ENCODE results near the gene TCF4. TPM values are rescaled to one million over a fixed set of nuclear protein-coding genes. Genes with fewer than 3 reads are reported as not detected.

TCF4 gene
- polyA plus RNA-seq, 1 of the 3 experiments (the other 2 are of a cell fraction), result 39.1 TPM

- Histone ChIP-seq H3K9me2 (no peaks in the 10 kb centered on the region), H3K9ac (no peak overlapping the region), H4K20me1 (ENCODE audit: insufficient read depth) (no peaks in the 10 kb centered on the region), H3K36me3 (replicated peaks in 1 of 2; ENCODE audit: control insufficient read depth in 1 of 2, insufficient read depth in 2 of 2, low read length in 1 of 2) (peaks cover 16 to 18% of the 10 kb centered on the region in 2 experiments), H3K4me2 (no peak overlapping the region), H3K79me2 (ENCODE audit: insufficient read depth) (peaks cover 44% of the 10 kb centered on the region), H3F3A (replicated peaks; ENCODE audit: insufficient read depth) (peaks cover 7% of the 10 kb centered on the region), H2AFZ (ENCODE audit: low read depth) (no peak overlapping the region), H3K4me1 (ENCODE audit: control insufficient read depth in 1 of 2, insufficient read depth in 2 of 2, low read depth in 1 of 2, low read length in 1 of 2) (peaks cover 8 to 42% of the 10 kb centered on the region in 2 experiments; a peak in 3 of 4 replicates), H3K9me3 (no peaks in the 10 kb centered on the region), H3K27me3 (ENCODE audit: insufficient read depth) (no peaks in the 10 kb centered on the region), H3K4me3 (ENCODE audit: low read depth in 2 of 2, low read length in 1 of 2) (no peak overlapping the region), H3K27ac (ENCODE audit: low read depth in 2 of 2, low read length in 1 of 2) (peak overlapping the region in 1 of 2 experiments; percentile 81; a peak in 2 of 4 replicates)
- CTCF ChIA-PET, result interaction anchor here (1.0 to 1.8 kb wide), 3 partner anchors 9 to 121 kb away, joined by 3 to 9 read pairs (median 3); no protein-coding TSS in a partner anchor
- 78% methylated on average over 2 of the region's 2 CpGs for WGBS (ENCODE audit: low lambda C conversion rate)
- TF ChIP-seq EP300 (IDR thresholded peaks at IDR 0.05; ENCODE audit: borderline replicate concordance in 1 of 2, low read depth in 1 of 2, low read length in 1 of 2), result peak in 1 of 2 experiments; percentile 56; a peak in 2 of 4 replicates
- TF ChIP-seq TCF12 (IDR thresholded peaks at IDR 0.05), result peak; percentile 24; the same call in 1 of the 2 replicates
- TF ChIP-seq CHD2 (IDR thresholded peaks at IDR 0.05; ENCODE audit: low read length, partially characterized antibody), result peak; percentile 30
- TF ChIP-seq EZH2phosphoT487 (IDR thresholded peaks at IDR 0.05; ENCODE audit: borderline replicate concordance, low read depth), result no peak
- TF ChIP-seq NFIC (IDR thresholded peaks at IDR 0.05; ENCODE audit: borderline replicate concordance), result no peak
- POLR2A ChIA-PET, result no interaction called here
- DNase-seq, result no peak
Measured at GRCh38 chr18:55465313-55465712, 122.7 kb downstream of the TCF4 start.

GRCh38 chr18:55464581-55464980 lies 123.4 kb downstream of the TCF4 start:
- no peak for DNase-seq
- H3K9me2 ChIP-seq, result no peaks in the 10 kb centered on the region
- 92% methylated on average over 4 of the region's 4 CpGs for WGBS (ENCODE audit: low lambda C conversion rate)
- H3K27ac ChIP-seq (ENCODE audit: low read depth in 2 of 2, low read length in 1 of 2), result peak overlapping the region in 1 of 2 experiments; percentile 81; a peak in 2 of 4 replicates
- H3F3A ChIP-seq (replicated peaks; ENCODE audit: insufficient read depth), result peaks cover 7% of the 10 kb centered on the region
- no peaks in the 10 kb centered on the region for H3K27me3 ChIP-seq (ENCODE audit: insufficient read depth)
- no peak overlapping the region for H3K4me3 ChIP-seq (ENCODE audit: low read depth in 2 of 2, low read length in 1 of 2)
- no peaks in the 10 kb centered on the region for H4K20me1 ChIP-seq (ENCODE audit: insufficient read depth)
- H3K36me3 ChIP-seq (replicated peaks in 1 of 2; ENCODE audit: control insufficient read depth in 1 of 2, insufficient read depth in 2 of 2, low read length in 1 of 2), result peaks cover 16 to 24% of the 10 kb centered on the region in 2 experiments
- no peak overlapping the region for H3K4me2 ChIP-seq
- ChIA-PET CTCF (interaction anchor here (1.4 kb wide), 1 partner anchor 8 kb away, joined by 3 read pairs; no protein-coding TSS in a partner anchor), POLR2A (no interaction called here)
- peaks cover 37% of the 10 kb centered on the region for H3K79me2 ChIP-seq (ENCODE audit: insufficient read depth)
- H3K9me3 ChIP-seq, result no peaks in the 10 kb centered on the region
- H2AFZ ChIP-seq (ENCODE audit: low read depth), result no peak overlapping the region
- no peak overlapping the region for H3K9ac ChIP-seq
- peaks cover 8 to 39% of the 10 kb centered on the region in 2 experiments; a peak in 3 of 4 replicates for H3K4me1 ChIP-seq (ENCODE audit: control insufficient read depth in 1 of 2, insufficient read depth in 2 of 2, low read depth in 1 of 2, low read length in 1 of 2)
- TF ChIP-seq FOXJ3 (CRISPR knock-in tag; IDR thresholded peaks at IDR 0.05), result no peak
- TF ChIP-seq TCF12 (IDR thresholded peaks at IDR 0.05), result no peak
- no peak for TF ChIP-seq MAX (IDR thresholded peaks at IDR 0.05; ENCODE audit: low read depth)
- TF ChIP-seq EZH2phosphoT487 (IDR thresholded peaks at IDR 0.05; ENCODE audit: borderline replicate concordance, low read depth), result no peak
- TF ChIP-seq GABPA (IDR thresholded peaks at IDR 0.05; ENCODE audit: low read depth), result no peak
- TF ChIP-seq, protein P1, sequence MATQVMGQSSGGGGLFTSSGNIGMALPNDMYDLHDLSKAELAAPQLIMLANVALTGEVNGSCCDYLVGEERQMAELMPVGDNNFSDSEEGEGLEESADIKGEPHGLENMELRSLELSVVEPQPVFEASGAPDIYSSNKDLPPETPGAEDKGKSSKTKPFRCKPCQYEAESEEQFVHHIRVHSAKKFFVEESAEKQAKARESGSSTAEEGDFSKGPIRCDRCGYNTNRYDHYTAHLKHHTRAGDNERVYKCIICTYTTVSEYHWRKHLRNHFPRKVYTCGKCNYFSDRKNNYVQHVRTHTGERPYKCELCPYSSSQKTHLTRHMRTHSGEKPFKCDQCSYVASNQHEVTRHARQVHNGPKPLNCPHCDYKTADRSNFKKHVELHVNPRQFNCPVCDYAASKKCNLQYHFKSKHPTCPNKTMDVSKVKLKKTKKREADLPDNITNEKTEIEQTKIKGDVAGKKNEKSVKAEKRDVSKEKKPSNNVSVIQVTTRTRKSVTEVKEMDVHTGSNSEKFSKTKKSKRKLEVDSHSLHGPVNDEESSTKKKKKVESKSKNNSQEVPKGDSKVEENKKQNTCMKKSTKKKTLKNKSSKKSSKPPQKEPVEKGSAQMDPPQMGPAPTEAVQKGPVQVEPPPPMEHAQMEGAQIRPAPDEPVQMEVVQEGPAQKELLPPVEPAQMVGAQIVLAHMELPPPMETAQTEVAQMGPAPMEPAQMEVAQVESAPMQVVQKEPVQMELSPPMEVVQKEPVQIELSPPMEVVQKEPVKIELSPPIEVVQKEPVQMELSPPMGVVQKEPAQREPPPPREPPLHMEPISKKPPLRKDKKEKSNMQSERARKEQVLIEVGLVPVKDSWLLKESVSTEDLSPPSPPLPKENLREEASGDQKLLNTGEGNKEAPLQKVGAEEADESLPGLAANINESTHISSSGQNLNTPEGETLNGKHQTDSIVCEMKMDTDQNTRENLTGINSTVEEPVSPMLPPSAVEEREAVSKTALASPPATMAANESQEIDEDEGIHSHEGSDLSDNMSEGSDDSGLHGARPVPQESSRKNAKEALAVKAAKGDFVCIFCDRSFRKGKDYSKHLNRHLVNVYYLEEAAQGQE (IDR thresholded peaks at IDR 0.05; ENCODE audit: low read depth, low read length), result no peak
- TF ChIP-seq POLR2AphosphoS5 (IDR thresholded peaks at IDR 0.05; ENCODE audit: low read depth, low read length), result no peak
- TF ChIP-seq RXRA (IDR thresholded peaks at IDR 0.05; ENCODE audit: borderline replicate concordance, low read depth), result no peak
- no peak for TF ChIP-seq RAD21 (IDR thresholded peaks at IDR 0.05; ENCODE audit: low read length)
- TF ChIP-seq RFX5 (IDR thresholded peaks at IDR 0.05; ENCODE audit: low read length), result no peak
